A673 (cell line): ENCODE results near the gene DUSP18.

Experiments
- EZH2 ChIP-seq: fragments of 200-600 bp; sonication (generic); IDR thresholded peaks from 2 replicates; pipeline ENCODE4 v1.6.1; 2017; ENCODE audit warnings: borderline replicate concordance, low read depth, mild to moderate bottlenecking, mixed read lengths, antibody characterized with exemption, low read length; ENCODE audit not compliant: poor library complexity, severe bottlenecking
- TF ChIP-seq, protein P1 (sequence below): fragments of 300-800, 200-600 bp; sonication (generic); conservative IDR thresholded peaks from 2 replicates; pipeline ENCODE4 v1.5.1; 2017; ENCODE audit warnings: low read depth, mild to moderate bottlenecking, antibody characterized with exemption, low read length, moderate library complexity, mixed read lengths

DNA sequence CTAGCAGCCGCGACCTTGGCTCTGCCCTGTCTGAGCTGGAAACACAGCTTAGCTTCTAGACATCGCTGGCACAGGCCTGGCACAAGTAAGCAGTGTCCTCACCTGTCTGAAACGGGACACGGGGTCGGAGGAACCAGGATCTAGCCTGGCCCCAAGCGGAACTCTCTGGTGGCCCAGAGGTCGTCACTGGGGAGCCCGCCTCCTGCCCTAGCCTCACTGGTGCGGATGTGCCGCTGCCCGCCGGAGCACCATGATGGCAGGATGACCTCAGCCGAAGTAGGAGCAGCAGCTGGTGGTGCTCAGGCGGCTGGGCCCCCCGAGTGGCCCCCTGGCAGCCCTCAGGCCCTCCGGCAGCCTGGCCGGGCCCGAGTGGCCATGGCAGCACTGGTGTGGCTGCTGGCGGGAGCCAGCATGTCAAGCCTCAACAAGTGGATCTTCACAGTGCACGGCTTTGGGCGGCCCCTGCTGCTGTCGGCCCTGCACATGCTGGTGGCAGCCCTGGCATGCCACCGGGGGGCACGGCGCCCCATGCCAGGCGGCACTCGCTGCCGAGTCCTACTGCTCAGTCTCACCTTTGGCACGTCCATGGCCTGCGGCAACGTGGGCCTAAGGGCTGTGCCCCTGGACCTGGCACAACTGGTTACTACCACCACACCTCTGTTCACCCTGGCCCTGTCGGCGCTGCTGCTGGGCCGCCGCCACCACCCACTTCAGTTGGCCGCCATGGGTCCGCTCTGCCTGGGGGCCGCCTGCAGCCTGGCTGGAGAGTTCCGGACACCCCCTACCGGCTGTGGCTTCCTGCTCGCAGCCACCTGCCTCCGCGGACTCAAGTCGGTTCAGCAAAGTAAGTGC is 31.2 kb downstream of the DUSP18 start:
- TF ChIP-seq, protein P1, sequence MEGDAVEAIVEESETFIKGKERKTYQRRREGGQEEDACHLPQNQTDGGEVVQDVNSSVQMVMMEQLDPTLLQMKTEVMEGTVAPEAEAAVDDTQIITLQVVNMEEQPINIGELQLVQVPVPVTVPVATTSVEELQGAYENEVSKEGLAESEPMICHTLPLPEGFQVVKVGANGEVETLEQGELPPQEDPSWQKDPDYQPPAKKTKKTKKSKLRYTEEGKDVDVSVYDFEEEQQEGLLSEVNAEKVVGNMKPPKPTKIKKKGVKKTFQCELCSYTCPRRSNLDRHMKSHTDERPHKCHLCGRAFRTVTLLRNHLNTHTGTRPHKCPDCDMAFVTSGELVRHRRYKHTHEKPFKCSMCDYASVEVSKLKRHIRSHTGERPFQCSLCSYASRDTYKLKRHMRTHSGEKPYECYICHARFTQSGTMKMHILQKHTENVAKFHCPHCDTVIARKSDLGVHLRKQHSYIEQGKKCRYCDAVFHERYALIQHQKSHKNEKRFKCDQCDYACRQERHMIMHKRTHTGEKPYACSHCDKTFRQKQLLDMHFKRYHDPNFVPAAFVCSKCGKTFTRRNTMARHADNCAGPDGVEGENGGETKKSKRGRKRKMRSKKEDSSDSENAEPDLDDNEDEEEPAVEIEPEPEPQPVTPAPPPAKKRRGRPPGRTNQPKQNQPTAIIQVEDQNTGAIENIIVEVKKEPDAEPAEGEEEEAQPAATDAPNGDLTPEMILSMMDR = no peak
- no peak for TF ChIP-seq EZH2
